OCI-LY7 (cell line): ENCODE measurements around the gene SMIM29.

Experiments
- CTCF ChIP-seq: fragments of 200-600 bp; sonication (generic); conservative IDR thresholded peaks from 2 replicates; pipeline ENCODE4 v1.5.1; 2014; ENCODE audit warnings: mild to moderate bottlenecking, antibody characterized with exemption, low read length, moderate library complexity, mixed read lengths
- EZH2phosphoT487 ChIP-seq: fragments of 200-600 bp; sonication (generic); IDR thresholded peaks from 2 replicates; pipeline ENCODE4 v1.6.1; 2018; ENCODE audit warnings: low read depth, borderline replicate concordance, mild to moderate bottlenecking, mixed run types, antibody characterized with exemption, low read length, moderate library complexity, mixed read lengths

GRCh38 chr6:34229877-34230276 lies 18.9 kb downstream of the SMIM29 start:
- no peak for TF ChIP-seq CTCF
- TF ChIP-seq EZH2phosphoT487: no peak
